ENCODE results near the gene OR9Q1.

- no peak for TF ChIP-seq CTCF (IDR thresholded peaks at IDR 0.05)
- TF ChIP-seq EZH2phosphoT487 (IDR thresholded peaks at IDR 0.05): no peak
Measured at GRCh38 chr11:58222721-58223120, 199.0 kb downstream of the OR9Q1 start.
